Keratinocyte (primary cell): ENCODE results near the gene MEOX1. TPM values are rescaled to one million over a fixed set of nuclear protein-coding genes. Genes with fewer than 3 reads are reported as not detected.

ENCODE experiments used
- DNase-seq: peaks from one replicate; pipeline ENCODE4 v3.0.0-alpha.2; 2011; ENCODE audit warnings: low read depth, missing footprints, low spot score
- FAIRE-seq: peaks from 2 replicates; lab custom pipeline; 2011; peaks lifted over from hg19 to GRCh38; lab: Jason Lieb, UNC
- H2AFZ ChIP-seq: 2 replicates; pipeline ENCODE4 v1.6.0; 2012; ENCODE audit warnings: low read length, control low read depth, inconsistent platforms; ENCODE audit not compliant: control insufficient read depth
- H3K27ac ChIP-seq: 2 replicates; pipeline ENCODE4 v1.5.1; 2011; ENCODE audit warnings: low read length; ENCODE audit not compliant: control insufficient read depth, insufficient read depth
- H3K27me3 ChIP-seq: 3 replicates; pipeline ENCODE4 v1.6.0; 2011; ENCODE audit warnings: low read length; ENCODE audit not compliant: control insufficient read depth, insufficient read depth; ENCODE audit errors: extremely low read depth
- H3K36me3 ChIP-seq, 2 experiments: 2 replicates in 1 of 2; 3 replicates in 1 of 2; pipeline ENCODE4 v1.5.1; 2011; ENCODE audit warnings: low read length in 2 of 2, mild to moderate bottlenecking in 1 of 2; ENCODE audit not compliant: control insufficient read depth in 2 of 2, insufficient read depth in 2 of 2; ENCODE audit errors: extremely low read depth in 1 of 2
- H3K4me1 ChIP-seq: 3 replicates; pipeline ENCODE4 v1.5.1; 2011; ENCODE audit warnings: low read length; ENCODE audit not compliant: control insufficient read depth, insufficient read depth; ENCODE audit errors: extremely low read depth
- H3K4me2 ChIP-seq: 3 replicates; pipeline ENCODE4 v1.6.0; 2011; ENCODE audit warnings: low read depth, low read length; ENCODE audit not compliant: control insufficient read depth, insufficient read depth; ENCODE audit errors: extremely low read depth
- H3K4me3 ChIP-seq, 3 experiments: fragments of 200-600 bp in 1 of 3; sonication (generic) in 1 of 3; 2 replicates in 2 of 3; 3 replicates in 1 of 3; pipeline ENCODE4 v1.5.1; 2011 to 2016; ENCODE audit warnings: low read length in 3 of 3, mild to moderate bottlenecking in 3 of 3, control low read depth in 2 of 3, inconsistent platforms in 1 of 3, low read depth in 1 of 3, mixed read lengths in 1 of 3, mixed run types in 1 of 3, moderate library complexity in 1 of 3; ENCODE audit not compliant: control insufficient read depth in 2 of 3, insufficient read depth in 2 of 3; ENCODE audit errors: extremely low read depth in 1 of 3
- H3K79me2 ChIP-seq: 2 replicates; pipeline ENCODE4 v1.6.0; 2012; ENCODE audit warnings: low read length; ENCODE audit not compliant: control insufficient read depth, insufficient read depth
- H3K9ac ChIP-seq: 3 replicates; pipeline ENCODE4 v1.6.0; 2011; ENCODE audit warnings: low read length; ENCODE audit not compliant: control insufficient read depth, insufficient read depth; ENCODE audit errors: extremely low read depth
- H3K9me1 ChIP-seq: 3 replicates; pipeline ENCODE4 v1.6.0; 2011; ENCODE audit warnings: low read length; ENCODE audit not compliant: control insufficient read depth, insufficient read depth; ENCODE audit errors: extremely low read depth
- H3K9me3 ChIP-seq: 2 replicates; pipeline ENCODE4 v1.5.1; 2012; ENCODE audit warnings: low read depth, low read length; ENCODE audit not compliant: control insufficient read depth
- H4K20me1 ChIP-seq: 3 replicates; pipeline ENCODE4 v1.6.0; 2011; ENCODE audit warnings: low read length; ENCODE audit not compliant: control insufficient read depth, insufficient read depth; ENCODE audit errors: extremely low read depth
- CTCF ChIP-seq, 3 experiments: IDR thresholded peaks in 1 of 3; conservative IDR thresholded peaks in 1 of 3; optimal IDR thresholded peaks in 1 of 3; 2 replicates in 2 of 3; 3 replicates in 1 of 3; pipeline versions ENCODE3 to v1.5.1; 2011; ENCODE audit warnings: low read length in 3 of 3, mild to moderate bottlenecking in 3 of 3, moderate library complexity in 2 of 3, control low read depth in 1 of 3, inconsistent platforms in 1 of 3; ENCODE audit not compliant: insufficient read depth in 2 of 3; ENCODE audit errors: extremely low read depth in 1 of 3
- EZH2 ChIP-seq: IDR thresholded peaks from one replicate; pipeline ENCODE4 v1.6.1; 2012; ENCODE audit warnings: inconsistent platforms, mild to moderate bottlenecking, low read length, moderate library complexity
- dilution Hi-C: fragments of 300-500 bp; cut with MboI; formaldehyde crosslinking; loops from one replicate; pipeline ENCODE4 v1.7.0; 2020; ENCODE audit warnings: low sequenced_read_pairs; ENCODE audit not compliant: extremely low pct_ligation_motif_present
- polyA plus RNA-seq, 5 experiments: library from polyadenylated mRNA; depleted of rRNA in 3 of 5; stranded (reverse) in 3 of 5; stranded (forward) in 1 of 5; unstranded in 1 of 5; fragments of >200 nt; gene quantifications; 1 replicate in 1 of 5; 2 replicates in 3 of 5; 3 replicates in 1 of 5; pipeline versions ENCODE4 v1.2.1 to v1.2.3, GENCODE V29; 2011 to 2012; ENCODE audit warnings: missing spikeins in 2 of 5, low read depth in 1 of 5, low replicate concordance in 1 of 5

The MEOX1 gene
- polyA plus RNA-seq, 1 donor (not counting 4 experiments of a cell fraction or from before 2014, with no cell fraction given) = 0.08 TPM

- Histone ChIP-seq H3K4me3 (no peak overlapping the region), H3K4me1 (peaks cover 32% of the 10 kb centered on the region)
- dilution Hi-C loops = no loop called here
These were observed 45.3 kb downstream of the MEOX1 start for GRCh38 chr17:43616421-43616820.

GRCh38 chr17:43616029-43616351 is 45.7 kb downstream of the MEOX1 start:
- H3K36me3 ChIP-seq = no peaks in the 10 kb centered on the region
- FAIRE-seq (no peak), DNase-seq (no peak)
- H3K4me3 ChIP-seq = no peak overlapping the region
- no peaks in the 10 kb centered on the region for H3K27me3 ChIP-seq
- dilution Hi-C loops = no loop called here
- TF ChIP-seq EZH2 (no peak), CTCF (optimal IDR thresholded peaks at IDR 0.05 in 1 of 3, IDR thresholded peaks at IDR 0.05 in 1 of 3, conservative IDR thresholded peaks at IDR 0.05 in 1 of 3; ENCODE audit: extremely low read depth in 1 of 3, insufficient read depth in 2 of 3, low read length in 3 of 3) (no peak)
- no peak overlapping the region for H3K27ac ChIP-seq
- H3K9me3 ChIP-seq = no peaks in the 10 kb centered on the region
- no peak overlapping the region for H2AFZ ChIP-seq
- no peak overlapping the region for H3K9ac ChIP-seq
- no peaks in the 10 kb centered on the region for H3K79me2 ChIP-seq
- H4K20me1 ChIP-seq = no peaks in the 10 kb centered on the region
- H3K4me1 ChIP-seq = peaks cover 32% of the 10 kb centered on the region
- H3K4me2 ChIP-seq = no peak overlapping the region
- no peaks in the 10 kb centered on the region for H3K9me1 ChIP-seq

More at GRCh38 chr17:43616421-43616820, 45.3 kb downstream of the MEOX1 start:
- H3K9ac ChIP-seq = no peak overlapping the region
- no peaks in the 10 kb centered on the region for H4K20me1 ChIP-seq
- H3K4me2 ChIP-seq = no peak overlapping the region
- no peak for FAIRE-seq
- no peak overlapping the region for H2AFZ ChIP-seq
- H3K36me3 ChIP-seq = no peaks in the 10 kb centered on the region
- no peaks in the 10 kb centered on the region for H3K9me1 ChIP-seq
- H3K27me3 ChIP-seq = no peaks in the 10 kb centered on the region
- DNase-seq = no peak
- no peaks in the 10 kb centered on the region for H3K9me3 ChIP-seq
- TF ChIP-seq CTCF (optimal IDR thresholded peaks at IDR 0.05 in 1 of 3, IDR thresholded peaks at IDR 0.05 in 1 of 3, conservative IDR thresholded peaks at IDR 0.05 in 1 of 3; ENCODE audit: extremely low read depth in 1 of 3, insufficient read depth in 2 of 3, low read length in 3 of 3) (no peak), EZH2 (no peak)
- no peak overlapping the region for H3K27ac ChIP-seq
- no peaks in the 10 kb centered on the region for H3K79me2 ChIP-seq
